Lung (tissue), 12 donors: Measurements from ENCODE around the gene DOCK3. TPM values are rescaled to one million over a fixed set of nuclear protein-coding genes. Genes with fewer than 3 reads are reported as not detected.

Experiments used
- ATAC-seq: fragments of 200-7000 bp; cut with Tn5 transposase; one replicate; pipeline ENCODE4 v1.9.1; 2020; ENCODE audit warnings: moderate number of reproducible peaks; ENCODE audit not compliant: insufficient read depth, low FRiP score
- DNase-seq, 3 donors: peaks; one replicate each; pipeline ENCODE4 v3.0.0-alpha.2; 2013 to 2017
- H3K27ac ChIP-seq, 2 donors: one replicate each; pipeline ENCODE4 v1.5.1; 2013; ENCODE audit warnings: mild to moderate bottlenecking in 2 of 2, moderate library complexity in 2 of 2, control low read depth in 1 of 2, inconsistent platforms in 1 of 2, low read depth in 1 of 2, low read length in 1 of 2
- H3K27me3 ChIP-seq, 3 donors: one replicate each; pipeline ENCODE4 v1.5.1; 2013; ENCODE audit warnings: low read length in 2 of 3; ENCODE audit not compliant: control insufficient read depth in 3 of 3, insufficient read depth in 3 of 3
- H3K36me3 ChIP-seq, 4 donors: one replicate each; pipeline ENCODE4 v1.5.1; 2013; ENCODE audit warnings: low read length in 4 of 4, mild to moderate bottlenecking in 1 of 4, moderate library complexity in 1 of 4; ENCODE audit not compliant: control insufficient read depth in 4 of 4, insufficient read depth in 4 of 4
- H3K4me1 ChIP-seq, 5 donors: one replicate each; pipeline ENCODE4 v1.5.1; 2013; ENCODE audit warnings: low read length in 5 of 5, mild to moderate bottlenecking in 2 of 5, moderate library complexity in 1 of 5; ENCODE audit not compliant: control insufficient read depth in 5 of 5, insufficient read depth in 5 of 5
- H3K4me3 ChIP-seq: one replicate; pipeline ENCODE4 v1.5.1; 2013; ENCODE audit warnings: mild to moderate bottlenecking, control low read depth, moderate library complexity
- H3K9ac ChIP-seq, 2 donors: one replicate each; pipeline ENCODE4 v1.5.1; 2013; ENCODE audit warnings: low read length in 2 of 2, control low read depth in 1 of 2; ENCODE audit not compliant: insufficient read depth in 1 of 2
- H3K9me3 ChIP-seq, 4 donors: one replicate each; pipeline ENCODE4 v1.5.1; 2013; ENCODE audit warnings: low read length in 3 of 4, mild to moderate bottlenecking in 1 of 4, moderate library complexity in 1 of 4; ENCODE audit not compliant: control insufficient read depth in 4 of 4, insufficient read depth in 3 of 4
- CTCF ChIP-seq: IDR thresholded peaks from 2 replicates; pipeline ENCODE4 v1.5.1; 2012; ENCODE audit warnings: mild to moderate bottlenecking; ENCODE audit errors: control extremely low read depth, extremely low read depth
- WGBS, 2 donors: extraction: QIAGEN DNeasy Blood & Tissue Kit; methylation state at CpG; one replicate each; pipeline ENCODE4 v1.1.7; 2013; 5-methylcytosine and 5-hydroxymethylcytosine counted together
- polyA plus RNA-seq, 2 donors: library from polyadenylated mRNA; stranded (reverse); fragments of 200-250 nt; gene quantifications; one replicate each; pipeline ENCODE4 v1.2.1, GENCODE V29; 2013
- total RNA-seq, 2 donors: library from RNA; depleted of rRNA in 1 of 2; stranded (reverse); fragments of >200 nt in 1 of 2; gene quantifications; one replicate each; pipeline ENCODE4 v1.2.1, GENCODE V29; 2014 to 2021
- donor health status: control.
- donor health status: control.
- donor health status: Bipolar disorder and iron deficiency.
- donor health status: healthy.
- donor health status: DM: yes; HTN: yes; CAD: no.

The DOCK3 gene
- total and polyA plus RNA-seq, 4 donors: 0.06 to 1.4 (median 0.34) TPM

GRCh38 chr3:51224843-51225242, 550.1 kb downstream of the DOCK3 start:
- Histone ChIP-seq H3K4me3 (no peak overlapping the region), H3K9ac (no peak overlapping the region), H3K9me3 (no peaks in the 10 kb centered on the region), H3K4me1 (no peaks in the 10 kb centered on the region), H3K36me3 (no peaks in the 10 kb centered on the region), H3K27ac (no peak overlapping the region), H3K27me3 (no peaks in the 10 kb centered on the region)
- no peak for DNase-seq
- no peak for TF ChIP-seq CTCF
- no peak for ATAC-seq
- WGBS, 2 donors: 90 to 96% methylated on average over 1 of the region's 1 CpG

GRCh38 chr3:51242939-51243338, 568.2 kb downstream of the DOCK3 start:
- ATAC-seq (no peak), DNase-seq (no peak)
- Histone ChIP-seq H3K9ac (no peak overlapping the region), H3K4me1 (no peaks in the 10 kb centered on the region), H3K27me3 (no peaks in the 10 kb centered on the region), H3K4me3 (no peak overlapping the region), H3K27ac (no peak overlapping the region), H3K36me3 (no peaks in the 10 kb centered on the region), H3K9me3 (no peaks in the 10 kb centered on the region)
- WGBS, 2 donors: 57 to 63% methylated on average over 3 of the region's 3 CpGs
- TF ChIP-seq CTCF: no peak

GRCh38 chr3:51243924-51244323, 569.2 kb downstream of the DOCK3 start:
- Histone ChIP-seq H3K36me3 (no peaks in the 10 kb centered on the region), H3K4me3 (no peak overlapping the region), H3K9ac (no peak overlapping the region), H3K4me1 (no peaks in the 10 kb centered on the region), H3K9me3 (no peaks in the 10 kb centered on the region), H3K27me3 (no peaks in the 10 kb centered on the region), H3K27ac (no peak overlapping the region)
- no peak for DNase-seq
- no peak for TF ChIP-seq CTCF
- ATAC-seq: no peak

- no peaks in the 10 kb centered on the region for H3K36me3 ChIP-seq
- ATAC-seq (no peak), DNase-seq (no peak)
- no peaks in the 10 kb centered on the region for H3K9me3 ChIP-seq
- 76 to 88% methylated on average over 2 of the region's 2 CpGs for WGBS, 2 donors
- no peak for TF ChIP-seq CTCF
- no peak overlapping the region for H3K9ac ChIP-seq
- no peak overlapping the region for H3K4me3 ChIP-seq
- H3K4me1 ChIP-seq: no peaks in the 10 kb centered on the region
- H3K27ac ChIP-seq: no peak overlapping the region
- H3K27me3 ChIP-seq: no peaks in the 10 kb centered on the region
These were observed 571.1 kb downstream of the DOCK3 start for GRCh38 chr3:51245867-51246266.
